ELR (cell line): Measurements from ENCODE around the gene STK10.
A peak's percentile ranks its signal among the peaks of the same experiment; 100 is the strongest.

Experiments
- DNase-seq: peaks from one replicate; pipeline ENCODE4 v3.0.0-alpha.2; 2015; ENCODE audit warnings: low read depth

Gene STK10

GRCh38 chr5:172007175-172008110 lies 180.6 kb downstream of the STK10 start:
- peak; percentile 50 for DNase-seq

GRCh38 chr5:172006321-172007174 lies 181.5 kb downstream of the STK10 start, which contains the start of gene FBXW11:
Gene FBXW11, minus strand, starts transcription at chr5:172006638. Its CDS starts 136 bp downstream, at chr5:172006502.
- DNase-seq: peak; percentile 99

- peak; percentile 51 for DNase-seq
Observed at GRCh38 chr5:172005708-172006320, 182.2 kb downstream of the STK10 start.

- peak; percentile 50 for DNase-seq
Observed at GRCh38 chr5:172004824-172005237, 183.2 kb downstream of the STK10 start.

- DNase-seq: no peak
Observed at GRCh38 chr5:172003746-172004145, 184.3 kb downstream of the STK10 start.

GRCh38 chr5:172002840-172003512 lies 185.0 kb downstream of the STK10 start:
- no peak for DNase-seq

GRCh38 chr5:172002310-172002709 lies 185.7 kb downstream of the STK10 start:
- DNase-seq: peak; percentile 53

- DNase-seq: no peak
Observed at GRCh38 chr5:171999877-172000276, 188.1 kb downstream of the STK10 start.

GRCh38 chr5:171999100-171999499 lies 188.9 kb downstream of the STK10 start:
- DNase-seq: no peak

- DNase-seq: no peak
Observed at GRCh38 chr5:171997011-171997410, 191.0 kb downstream of the STK10 start.

- no peak for DNase-seq
Observed at GRCh38 chr5:171992813-171993212, 195.2 kb downstream of the STK10 start.

GRCh38 chr5:171992305-171992704 lies 195.7 kb downstream of the STK10 start:
- no peak for DNase-seq
